ENCODE measurements around the gene QKI.
"Not testable (repeated sequence)": the region's sequence is repeated elsewhere in the genome, so short reads cannot be mapped to it uniquely, and the experiment has no call there.

DNA sequence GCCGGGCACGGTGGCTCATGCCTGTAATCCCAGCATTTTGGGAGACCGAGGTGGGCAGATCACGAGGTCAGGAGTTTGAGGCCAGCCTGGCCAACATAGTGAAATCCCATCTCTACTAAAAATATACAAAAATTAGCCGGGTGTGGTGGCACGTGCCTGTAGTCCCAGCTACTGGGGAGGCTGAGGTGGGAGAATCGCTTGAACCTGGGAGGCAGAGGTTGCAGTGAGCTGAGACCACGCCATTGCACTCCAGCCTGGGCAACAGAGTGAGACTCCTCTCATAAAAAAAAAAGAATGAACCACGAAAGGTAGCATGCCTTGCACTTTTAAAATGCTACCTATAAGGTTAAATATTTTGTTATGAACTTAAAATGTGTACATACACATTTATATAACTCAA is 19.0 kb downstream of the QKI start:
- TF ChIP-seq, protein P1, sequence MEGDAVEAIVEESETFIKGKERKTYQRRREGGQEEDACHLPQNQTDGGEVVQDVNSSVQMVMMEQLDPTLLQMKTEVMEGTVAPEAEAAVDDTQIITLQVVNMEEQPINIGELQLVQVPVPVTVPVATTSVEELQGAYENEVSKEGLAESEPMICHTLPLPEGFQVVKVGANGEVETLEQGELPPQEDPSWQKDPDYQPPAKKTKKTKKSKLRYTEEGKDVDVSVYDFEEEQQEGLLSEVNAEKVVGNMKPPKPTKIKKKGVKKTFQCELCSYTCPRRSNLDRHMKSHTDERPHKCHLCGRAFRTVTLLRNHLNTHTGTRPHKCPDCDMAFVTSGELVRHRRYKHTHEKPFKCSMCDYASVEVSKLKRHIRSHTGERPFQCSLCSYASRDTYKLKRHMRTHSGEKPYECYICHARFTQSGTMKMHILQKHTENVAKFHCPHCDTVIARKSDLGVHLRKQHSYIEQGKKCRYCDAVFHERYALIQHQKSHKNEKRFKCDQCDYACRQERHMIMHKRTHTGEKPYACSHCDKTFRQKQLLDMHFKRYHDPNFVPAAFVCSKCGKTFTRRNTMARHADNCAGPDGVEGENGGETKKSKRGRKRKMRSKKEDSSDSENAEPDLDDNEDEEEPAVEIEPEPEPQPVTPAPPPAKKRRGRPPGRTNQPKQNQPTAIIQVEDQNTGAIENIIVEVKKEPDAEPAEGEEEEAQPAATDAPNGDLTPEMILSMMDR (IDR thresholded peaks at IDR 0.05) = not testable (repeated sequence)
- TF ChIP-seq POLR2A (IDR thresholded peaks at IDR 0.05) = not testable (repeated sequence)
